HL-60/S4 treated with retinoic acid at 250 ng/mL for 4 days and 3 days (cell line): ENCODE measurements around the gene UBP1.
"Not testable (repeated sequence)": the region's sequence is repeated elsewhere in the genome, so short reads cannot be mapped to it uniquely, and the experiment has no call there.

Experiments
- in situ Hi-C: fragments of 300-500 bp; cut with MboI; formaldehyde crosslinking; loops from 2 replicates; pipeline ENCODE4 v1.7.0; 2022; ENCODE audit warnings: low sequenced_read_pairs

The UBP1 gene, protein sequence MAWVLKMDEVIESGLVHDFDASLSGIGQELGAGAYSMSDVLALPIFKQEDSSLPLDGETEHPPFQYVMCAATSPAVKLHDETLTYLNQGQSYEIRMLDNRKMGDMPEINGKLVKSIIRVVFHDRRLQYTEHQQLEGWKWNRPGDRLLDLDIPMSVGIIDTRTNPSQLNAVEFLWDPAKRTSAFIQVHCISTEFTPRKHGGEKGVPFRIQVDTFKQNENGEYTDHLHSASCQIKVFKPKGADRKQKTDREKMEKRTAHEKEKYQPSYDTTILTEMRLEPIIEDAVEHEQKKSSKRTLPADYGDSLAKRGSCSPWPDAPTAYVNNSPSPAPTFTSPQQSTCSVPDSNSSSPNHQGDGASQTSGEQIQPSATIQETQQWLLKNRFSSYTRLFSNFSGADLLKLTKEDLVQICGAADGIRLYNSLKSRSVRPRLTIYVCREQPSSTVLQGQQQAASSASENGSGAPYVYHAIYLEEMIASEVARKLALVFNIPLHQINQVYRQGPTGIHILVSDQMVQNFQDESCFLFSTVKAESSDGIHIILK

GRCh38 chr3:33440328-33441224 is at the start of gene UBP1:
UBP1 (minus strand) TSS chr3:33440405; CDS start chr3:33439848, 557 bp downstream.
- in situ Hi-C loops, result no loop called here

- in situ Hi-C loops, result no loop called here
These were observed 48.5 kb upstream of the UBP1 start for GRCh38 chr3:33488683-33489082.

DNA sequence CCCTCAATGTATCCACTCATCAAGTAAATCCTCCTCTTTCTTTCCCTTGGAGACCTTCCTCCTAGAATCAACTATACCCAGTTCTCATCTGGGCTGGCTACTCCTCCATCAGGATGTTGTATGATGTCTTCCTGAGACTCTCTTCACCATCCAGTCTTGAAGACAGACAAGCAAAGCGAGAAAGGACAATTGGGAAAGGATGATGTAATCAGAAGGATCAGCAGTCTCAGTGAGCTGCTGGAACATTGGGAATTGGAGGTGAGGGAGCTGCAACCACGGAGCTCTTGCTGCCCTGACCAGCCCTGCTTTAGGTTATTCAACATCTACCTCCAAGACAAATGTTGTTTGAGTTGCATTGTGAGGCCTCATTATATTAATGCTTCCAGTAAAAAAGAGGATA is 48.0 kb upstream of the UBP1 start:
- in situ Hi-C loops, result no loop called here

- in situ Hi-C loops, result no loop called here
These were observed 41.9 kb upstream of the UBP1 start for GRCh38 chr3:33482111-33482521.

- in situ Hi-C loops, result no loop called here
These were observed 34.7 kb upstream of the UBP1 start for GRCh38 chr3:33474896-33475295.

DNA sequence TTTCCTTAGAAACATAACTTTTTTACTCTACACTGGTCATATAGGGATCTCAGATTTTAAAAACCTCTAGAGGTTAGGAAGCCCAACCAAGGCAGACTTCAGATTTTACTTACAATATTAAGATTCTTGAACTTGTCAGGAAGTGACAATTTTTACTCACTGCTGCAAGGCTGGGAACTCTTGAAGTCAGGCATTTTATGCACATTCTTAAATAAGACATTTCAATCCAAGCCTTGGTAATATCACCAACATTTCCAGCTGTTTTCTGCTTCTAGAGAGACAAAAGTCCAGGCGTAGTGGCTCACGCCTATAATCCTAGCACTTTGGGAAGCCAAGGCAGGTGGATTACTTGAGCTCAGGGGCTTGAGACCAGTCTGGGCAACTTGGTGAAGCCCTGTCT is 33.6 kb upstream of the UBP1 start:
- in situ Hi-C loops, result no loop called here

GRCh38 chr3:33467786-33468185 is 27.6 kb upstream of the UBP1 start:
- in situ Hi-C loops, result no loop called here

DNA sequence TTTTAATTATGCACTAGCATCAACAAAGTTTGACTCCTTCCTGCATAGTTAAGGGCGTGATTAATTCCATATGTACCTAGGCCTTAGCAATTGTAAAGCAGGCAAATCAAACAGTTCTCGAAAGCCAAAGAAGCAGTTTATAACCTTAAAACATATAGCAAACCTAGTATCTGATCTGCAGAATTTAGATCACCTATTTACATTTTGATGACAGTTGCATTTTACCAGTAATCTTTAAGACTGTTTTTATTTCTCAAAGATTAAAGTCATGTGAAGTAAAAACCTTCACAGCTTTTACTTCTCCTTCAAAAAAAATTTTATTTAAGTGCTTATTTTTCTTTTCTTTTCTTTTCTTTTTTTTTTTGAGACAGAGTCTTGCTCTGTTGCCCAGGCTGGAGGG is 20.9 kb upstream of the UBP1 start:
- in situ Hi-C loops, result no loop called here

- in situ Hi-C loops, result not testable (repeated sequence)
These were observed 19.4 kb upstream of the UBP1 start for GRCh38 chr3:33459577-33459976.

DNA sequence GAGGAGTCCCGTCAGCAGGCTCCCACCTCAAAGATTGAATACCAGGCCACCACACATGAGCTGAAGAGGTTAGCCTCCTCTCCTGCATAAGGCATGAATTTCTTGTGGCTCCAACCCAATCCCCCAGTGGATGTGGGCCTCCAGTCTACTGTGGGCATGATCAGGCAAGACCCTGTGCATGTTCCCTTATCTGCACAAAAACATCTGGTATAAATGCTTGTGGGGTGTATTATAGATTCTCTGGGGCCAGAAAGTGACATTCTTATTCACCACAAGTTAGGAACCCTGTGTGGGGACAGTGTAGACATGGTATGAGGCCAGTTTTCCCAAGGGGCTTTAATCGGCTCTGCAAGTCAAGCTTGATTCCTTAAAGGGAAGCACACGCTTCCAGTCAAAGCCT is 18.2 kb upstream of the UBP1 start:
- in situ Hi-C loops, result no loop called here

DNA sequence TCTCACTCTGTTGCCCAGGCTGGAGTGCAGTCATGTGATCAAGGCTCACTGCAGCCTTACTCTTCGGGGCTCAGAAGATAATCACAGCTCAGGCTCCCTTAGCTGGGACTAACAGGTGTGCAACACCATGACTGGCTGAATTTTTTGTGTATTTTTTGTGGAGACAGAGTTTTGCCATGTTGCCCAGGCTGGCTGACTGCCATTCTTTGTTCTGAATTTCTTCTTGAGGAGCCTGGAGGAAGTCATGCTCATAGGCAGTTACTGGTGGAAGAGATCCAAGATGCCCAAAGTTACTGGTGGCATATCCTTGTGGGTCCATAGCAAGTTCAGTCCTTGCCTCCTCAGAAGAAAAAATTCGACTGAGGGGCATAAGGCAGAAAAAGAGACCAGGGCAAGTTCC is 16.6 kb upstream of the UBP1 start:
- in situ Hi-C loops, result no loop called here

GRCh38 chr3:33453331-33453761 is 13.1 kb upstream of the UBP1 start:
- in situ Hi-C loops, result no loop called here

DNA sequence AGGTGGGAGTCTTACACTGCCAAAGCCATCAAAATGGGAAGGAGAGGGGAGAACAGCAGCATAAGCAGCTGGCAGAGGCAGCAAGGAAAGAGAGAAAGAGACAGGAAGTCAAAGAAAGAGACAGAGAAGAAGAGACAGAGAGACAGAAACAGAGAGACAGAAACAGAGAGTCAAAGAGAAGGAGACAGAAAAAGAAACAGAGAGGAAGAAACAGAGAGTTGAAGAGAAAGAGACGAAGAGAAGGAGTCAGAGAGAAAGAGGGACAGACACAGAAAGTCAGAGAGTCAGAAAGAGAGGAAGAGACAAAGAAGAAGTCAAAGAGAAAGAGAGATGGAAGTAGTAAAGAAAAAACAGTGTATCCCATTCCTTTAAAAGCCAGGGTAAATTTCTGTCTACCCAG is 11.8 kb upstream of the UBP1 start:
- in situ Hi-C loops, result not testable (repeated sequence)

DNA sequence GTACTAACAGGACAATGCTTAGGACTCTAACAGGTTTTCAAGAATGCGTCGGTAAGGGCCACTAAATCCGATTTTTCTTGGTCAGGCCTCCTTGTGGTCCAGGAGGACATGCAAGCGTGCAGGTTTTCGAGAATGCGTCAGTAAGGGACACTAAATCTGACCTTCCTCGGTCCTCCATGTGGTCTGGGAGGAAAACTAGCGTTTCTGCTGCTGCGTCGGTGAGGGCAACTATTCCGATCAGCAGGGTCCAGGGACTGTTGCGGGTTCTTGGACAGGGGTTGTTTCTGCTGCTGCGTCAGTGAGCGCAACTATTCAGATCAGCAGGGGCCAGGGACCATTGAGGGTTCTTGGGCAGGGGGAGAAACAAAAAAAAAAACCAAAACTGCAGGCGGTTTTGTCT is 7.8 kb upstream of the UBP1 start:
- in situ Hi-C loops, result no loop called here

- in situ Hi-C loops, result not testable (repeated sequence)
These were observed 7.0 kb upstream of the UBP1 start for GRCh38 chr3:33447256-33447625.

DNA sequence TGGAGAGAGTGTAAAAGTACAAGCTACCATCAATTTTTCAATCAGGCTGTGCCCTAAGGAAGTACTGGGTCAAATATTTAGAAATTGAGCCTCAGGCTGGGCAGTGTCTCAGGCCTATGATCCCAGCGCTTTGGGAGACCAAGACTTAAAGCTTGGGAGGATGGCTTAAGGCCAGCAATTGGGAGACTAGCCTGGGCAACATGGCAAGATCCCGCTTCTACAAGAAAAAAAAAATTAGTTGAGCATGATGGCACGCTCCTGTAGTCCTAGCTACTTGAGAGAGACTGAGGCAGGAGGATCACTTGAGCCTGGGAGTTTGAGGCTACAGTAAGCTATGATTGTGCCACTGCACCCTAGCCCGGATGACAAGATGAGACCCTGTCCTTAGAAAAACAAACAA is 2.0 kb upstream of the UBP1 start:
- in situ Hi-C loops, result no loop called here

- in situ Hi-C loops, result no loop called here
These were observed 1.2 kb upstream of the UBP1 start for GRCh38 chr3:33441225-33441976.

DNA sequence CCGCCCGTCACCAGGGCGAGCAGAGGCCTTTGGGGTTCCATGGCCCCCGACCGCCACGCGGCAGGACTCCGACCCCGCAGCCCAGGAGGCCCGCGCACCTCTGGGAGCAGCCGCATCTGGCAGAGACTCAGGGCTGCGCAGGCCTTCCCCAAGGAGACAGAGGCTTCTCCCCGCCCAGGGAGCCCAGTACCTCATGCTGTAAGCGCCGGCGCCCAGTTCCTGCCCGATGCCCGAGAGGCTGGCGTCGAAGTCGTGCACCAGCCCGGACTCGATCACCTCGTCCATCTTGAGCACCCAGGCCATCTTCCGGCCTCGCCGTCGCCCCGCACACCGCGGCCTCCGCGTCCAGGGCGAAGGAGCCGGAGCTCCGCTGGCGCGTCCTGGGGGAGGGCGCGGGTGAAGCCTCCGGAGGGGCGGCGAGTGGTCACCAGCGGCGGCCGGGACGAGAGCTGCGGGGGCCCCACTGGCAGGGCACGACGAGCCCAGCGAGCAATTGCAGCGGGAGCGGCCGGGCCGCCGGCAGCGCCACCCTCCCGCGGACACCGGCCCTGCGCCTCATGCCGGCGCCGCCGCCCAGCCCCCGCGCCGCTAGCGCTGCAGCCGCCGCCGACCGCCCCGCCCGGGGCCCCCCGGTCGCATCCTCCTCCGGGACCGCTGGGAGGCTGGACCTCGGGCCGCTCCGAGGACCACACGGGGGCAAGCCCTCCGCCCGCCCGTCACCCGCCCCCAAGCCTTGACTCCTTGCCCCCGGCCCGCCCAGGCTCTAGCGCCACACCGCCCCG is 468 bp downstream of the UBP1 start:
- in situ Hi-C loops, result no loop called here

- in situ Hi-C loops, result no loop called here
These were observed 1.2 kb downstream of the UBP1 start for GRCh38 chr3:33438881-33439545.

GRCh38 chr3:33438284-33438668 is 1.9 kb downstream of the UBP1 start:
- in situ Hi-C loops, result no loop called here
